A673 (cell line): ENCODE measurements around the gene CELSR1.

Source experiments
- CTCF ChIP-seq: fragments of 300-800, 200-600 bp; sonication (generic); conservative IDR thresholded peaks from 2 replicates; pipeline ENCODE4 v1.5.1; 2017; ENCODE audit warnings: low read depth, mild to moderate bottlenecking, antibody characterized with exemption, low read length, moderate library complexity, mixed read lengths
- EZH2 ChIP-seq: fragments of 200-600 bp; sonication (generic); IDR thresholded peaks from 2 replicates; pipeline ENCODE4 v1.6.1; 2017; ENCODE audit warnings: borderline replicate concordance, low read depth, mild to moderate bottlenecking, mixed read lengths, antibody characterized with exemption, low read length; ENCODE audit not compliant: poor library complexity, severe bottlenecking

- no peak for TF ChIP-seq CTCF
- TF ChIP-seq EZH2, result no peak
Observed at GRCh38 chr22:46551996-46552395, 14.6 kb upstream of the CELSR1 start.
